Measurements from ENCODE around the gene AKR1A1. TPM values are rescaled to one million over a fixed set of nuclear protein-coding genes. Genes with fewer than 3 reads are reported as not detected.

The AKR1A1 gene
- total and polyA plus RNA-seq, 2 experiments from 2014 or later: 186 to 275 TPM

GRCh38 chr1:45583264-45583665 lies 32.6 kb downstream of the AKR1A1 start:
- Histone ChIP-seq H3K27me3 (ENCODE audit: insufficient read depth) (no peaks in the 10 kb centered on the region), H3K4me3 (peak overlapping the region; percentile 89), H2AFZ (peak overlapping the region; percentile 98), H3K4me1 (ENCODE audit: insufficient read depth) (peaks cover 19% of the 10 kb centered on the region), H3K27ac (ENCODE audit: low read depth) (peak overlapping the region; percentile 100), H3K4me2 (peak overlapping the region; percentile 95), H3K79me2 (replicated peaks; ENCODE audit: insufficient read depth) (peaks cover 47% of the 10 kb centered on the region), H3K36me3 (ENCODE audit: insufficient read depth) (0 out of 2 replicates have a peak, but pooled peaks cover 8% of the 10 kb centered on the region), H4K20me1 (replicated peaks; ENCODE audit: insufficient read depth) (peaks cover 27% of the 10 kb centered on the region), H3F3A (replicated peaks; ENCODE audit: low read depth) (peaks cover 5% of the 10 kb centered on the region; the same call in 1 of the 2 replicates), H3K9me2 (ENCODE audit: insufficient read depth) (no peaks in the 10 kb centered on the region)
- TF ChIP-seq CREB1 (CRISPR knock-in tag; IDR thresholded peaks at IDR 0.05; ENCODE audit: low read depth) (peak; percentile 83), EZH2 (IDR thresholded peaks at IDR 0.05; ENCODE audit: low read depth, unreplicated experiment) (no peak)
- ATAC-seq: peak; percentile 84
- peak overlapping the region; percentile 100 for H3K27ac Mint-ChIP-seq
- peaks cover 33% of the 10 kb centered on the region for H3K36me3 Mint-ChIP-seq (ENCODE audit: low read depth)
- DNase-seq (ENCODE audit: low spot score): peak; percentile 98
- H3K4me1 Mint-ChIP-seq: peaks cover 18% of the 10 kb centered on the region
- peaks cover 8% of the 10 kb centered on the region; the same call in 2 of the 3 replicates for H3K9me3 Mint-ChIP-seq
- H3K4me3 Mint-ChIP-seq: peak overlapping the region; percentile 100
- H3K27me3 Mint-ChIP-seq (ENCODE audit: insufficient read depth, low read depth, poor library complexity): peaks cover 16% of the 10 kb centered on the region

GRCh38 chr1:45583666-45584350 lies 33.2 kb downstream of the AKR1A1 start, which contains the start of gene NASP:
TSS of gene NASP (plus strand) at chr1:45584041. CDS start at chr1:45584147, 106 bp downstream.
- Mint-ChIP-seq H3K4me3 (peak within 1 kb of the TSS; percentile 100), H3K27me3 (ENCODE audit: insufficient read depth, low read depth, poor library complexity) (peaks cover 16% of the 10 kb centered on the region), H3K4me1 (peaks cover 20% of the 10 kb centered on the region), H3K27ac (peak within 1 kb of the TSS; percentile 100), H3K36me3 (ENCODE audit: low read depth) (peaks cover 35% of the 10 kb centered on the region), H3K9me3 (peaks cover 4% of the 10 kb centered on the region; the same call in 2 of the 3 replicates)
- H3K27ac ChIP-seq (ENCODE audit: low read depth): peak within 1 kb of the TSS; percentile 100
- peaks cover 14% of the 10 kb centered on the region for H3K36me3 ChIP-seq (ENCODE audit: insufficient read depth)
- peaks cover 6% of the 10 kb centered on the region; the same call in 1 of the 2 replicates for H3F3A ChIP-seq (replicated peaks; ENCODE audit: low read depth)
- ATAC-seq: peak; percentile 76
- DNase-seq (ENCODE audit: low spot score): peak; percentile 86
- H3K27me3 ChIP-seq (ENCODE audit: insufficient read depth): no peaks in the 10 kb centered on the region
- peaks cover 19% of the 10 kb centered on the region for H3K4me1 ChIP-seq (ENCODE audit: insufficient read depth)
- H4K20me1 ChIP-seq (replicated peaks; ENCODE audit: insufficient read depth): peaks cover 33% of the 10 kb centered on the region
- H3K9me2 ChIP-seq (ENCODE audit: insufficient read depth): no peaks in the 10 kb centered on the region
- peak within 1 kb of the TSS; percentile 95 for H3K4me2 ChIP-seq
- H3K79me2 ChIP-seq (replicated peaks; ENCODE audit: insufficient read depth): peaks cover 53% of the 10 kb centered on the region
- TF ChIP-seq ZNF462 (CRISPR knock-in tag; IDR thresholded peaks at IDR 0.05): no peak
- TF ChIP-seq POLR2AphosphoS5 (IDR thresholded peaks at IDR 0.05; ENCODE audit: low read depth): peak; percentile 99
- peak; percentile 63; the same call in 1 of the 2 replicates for TF ChIP-seq ETS1 (IDR thresholded peaks at IDR 0.05)
- TF ChIP-seq EZH2phosphoT487 (IDR thresholded peaks at IDR 0.05; ENCODE audit: unreplicated experiment): no peak
- TF ChIP-seq ZNF114 (CRISPR knock-in tag; IDR thresholded peaks at IDR 0.05): peak; percentile 100
- H2AFZ ChIP-seq: peak within 1 kb of the TSS; percentile 98
- peak within 1 kb of the TSS; percentile 89 for H3K4me3 ChIP-seq
